C4-2B (cell line): ENCODE measurements around the gene UGT1A3.

Source experiments
- ZFX ChIP-seq: fragments of 450-650 bp; IDR thresholded peaks from 2 replicates; pipeline ENCODE4 v1.6.1; 2017
- TF ChIP-seq, protein P1 (sequence below): fragments of 450-650 bp; conservative IDR thresholded peaks from 2 replicates; pipeline ENCODE4 v1.5.1; 2017; ENCODE audit warnings: mild to moderate bottlenecking

DNA sequence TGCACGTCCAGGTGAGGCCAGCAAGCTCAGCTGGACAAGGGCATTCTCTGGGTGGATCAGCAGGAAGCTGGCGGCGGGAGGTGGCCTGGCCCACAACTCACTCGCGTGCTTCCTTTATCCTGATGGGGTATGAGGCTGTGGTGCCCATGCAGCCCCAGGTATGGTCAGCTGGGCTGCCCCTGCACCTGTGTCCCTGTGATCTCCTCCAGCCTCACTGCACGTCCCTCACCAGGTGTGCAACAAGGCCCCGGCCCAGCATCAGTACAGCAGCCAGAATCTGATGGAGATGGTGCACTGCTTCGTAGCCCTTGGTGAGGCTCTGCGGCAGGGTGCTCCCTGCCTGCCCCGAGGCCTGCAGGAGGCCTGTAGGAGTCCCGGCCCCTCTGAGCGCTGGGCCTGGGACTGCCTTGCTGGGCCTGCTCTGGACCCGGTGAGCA is 66.9 kb downstream of the UGT1A3 start:
- TF ChIP-seq, protein P1, sequence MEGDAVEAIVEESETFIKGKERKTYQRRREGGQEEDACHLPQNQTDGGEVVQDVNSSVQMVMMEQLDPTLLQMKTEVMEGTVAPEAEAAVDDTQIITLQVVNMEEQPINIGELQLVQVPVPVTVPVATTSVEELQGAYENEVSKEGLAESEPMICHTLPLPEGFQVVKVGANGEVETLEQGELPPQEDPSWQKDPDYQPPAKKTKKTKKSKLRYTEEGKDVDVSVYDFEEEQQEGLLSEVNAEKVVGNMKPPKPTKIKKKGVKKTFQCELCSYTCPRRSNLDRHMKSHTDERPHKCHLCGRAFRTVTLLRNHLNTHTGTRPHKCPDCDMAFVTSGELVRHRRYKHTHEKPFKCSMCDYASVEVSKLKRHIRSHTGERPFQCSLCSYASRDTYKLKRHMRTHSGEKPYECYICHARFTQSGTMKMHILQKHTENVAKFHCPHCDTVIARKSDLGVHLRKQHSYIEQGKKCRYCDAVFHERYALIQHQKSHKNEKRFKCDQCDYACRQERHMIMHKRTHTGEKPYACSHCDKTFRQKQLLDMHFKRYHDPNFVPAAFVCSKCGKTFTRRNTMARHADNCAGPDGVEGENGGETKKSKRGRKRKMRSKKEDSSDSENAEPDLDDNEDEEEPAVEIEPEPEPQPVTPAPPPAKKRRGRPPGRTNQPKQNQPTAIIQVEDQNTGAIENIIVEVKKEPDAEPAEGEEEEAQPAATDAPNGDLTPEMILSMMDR = no peak
- TF ChIP-seq ZFX = no peak
